Tibial nerve (tissue), 3 donors: ENCODE measurements around the gene EPAS1.

ENCODE experiments used
- CTCF ChIP-seq, 5 experiments: fragments of 200-600 bp in 3 of 5; fragments of 450-650 bp in 2 of 5; sonication (generic) in 3 of 5; IDR thresholded peaks; one replicate each; pipeline ENCODE4 v1.5.1; 2016 to 2019; ENCODE audit warnings: antibody characterized with exemption in 5 of 5, mild to moderate bottlenecking in 3 of 5, moderate library complexity in 2 of 5
- POLR2A ChIP-seq, 2 donors: fragments of 450-650 bp; IDR thresholded peaks; one replicate each; pipeline ENCODE4 v1.6.1; 2017; ENCODE audit warnings: antibody characterized with exemption in 2 of 2, mild to moderate bottlenecking in 2 of 2, moderate library complexity in 2 of 2

DNA sequence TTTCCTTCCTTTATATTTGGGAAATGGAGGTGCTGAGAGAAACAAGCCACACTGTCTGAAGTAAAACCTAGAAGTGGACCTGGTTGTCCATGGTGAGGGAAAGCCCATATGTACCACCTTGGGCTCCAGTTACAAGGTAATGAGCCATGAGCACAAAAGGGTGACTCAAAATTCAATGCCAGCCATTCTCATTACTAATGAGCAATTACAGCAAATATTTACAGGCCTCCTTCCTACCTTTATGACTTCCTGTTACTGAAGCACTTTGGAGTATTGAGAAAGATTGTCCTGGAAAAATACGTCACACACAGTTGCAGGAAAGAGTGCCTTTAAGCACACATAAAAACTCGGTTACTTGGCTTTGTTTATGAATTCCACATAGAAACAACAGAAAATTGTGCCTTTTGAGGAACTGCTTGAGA is 9.1 kb downstream of the EPAS1 start:
- TF ChIP-seq CTCF (IDR thresholded peaks at IDR 0.05) (no peak), POLR2A (IDR thresholded peaks at IDR 0.05) (no peak)
